Parathyroid adenoma (tissue), 2 donors: ENCODE measurements around the gene PLCB3.

Source experiments
- H2AFZ ChIP-seq: fragments of 300-600 bp; sonication (generic); one replicate; pipeline ENCODE4 v1.7.0; 2017; ENCODE audit warnings: antibody characterized with exemption, mild to moderate bottlenecking
- H3K27ac ChIP-seq: fragments of 300-600 bp; sonication (generic); one replicate; pipeline ENCODE4 v1.7.0; 2017
- H3K27me3 ChIP-seq: fragments of 300-600 bp; sonication (generic); one replicate; pipeline ENCODE4 v1.7.0; 2017; ENCODE audit warnings: low read length; ENCODE audit not compliant: control insufficient read depth, insufficient read depth
- H3K36me3 ChIP-seq: fragments of 300-600 bp; sonication (generic); one replicate; pipeline ENCODE4 v1.7.0; 2017; ENCODE audit warnings: low read length; ENCODE audit not compliant: control insufficient read depth, insufficient read depth
- H3K4me1 ChIP-seq: fragments of 300-600 bp; sonication (generic); one replicate; pipeline ENCODE4 v1.7.0; 2017; ENCODE audit warnings: control low read depth
- H3K4me2 ChIP-seq: fragments of 300-600 bp; sonication (generic); one replicate; pipeline ENCODE4 v1.7.0; 2017; ENCODE audit warnings: low read length
- H3K4me3 ChIP-seq: fragments of 300-600 bp; sonication (generic); one replicate; pipeline ENCODE4 v1.7.0; 2017; ENCODE audit warnings: low read depth, low read length
- H3K79me2 ChIP-seq: fragments of 300-600 bp; sonication (generic); one replicate; pipeline ENCODE4 v1.7.0; 2017; ENCODE audit warnings: control low read depth
- H3K9ac ChIP-seq: fragments of 300-600 bp; sonication (generic); one replicate; pipeline ENCODE4 v1.7.0; 2017; ENCODE audit warnings: mild to moderate bottlenecking
- H3K9me3 ChIP-seq: fragments of 300-600 bp; sonication (generic); one replicate; pipeline ENCODE4 v1.7.0; 2017; ENCODE audit warnings: low read length; ENCODE audit not compliant: control insufficient read depth
- TF ChIP-seq, protein P1 (sequence below): fragments of 300-600 bp; sonication (generic); IDR thresholded peaks from one replicate; pipeline ENCODE4 v1.7.0; 2017; ENCODE audit warnings: antibody characterized with exemption, mild to moderate bottlenecking
- donor health status: primary hyperparathyroidism.

PLCB3 gene

GRCh38 chr11:64231546-64231945 is 19.8 kb upstream of the PLCB3 start:
- Histone ChIP-seq H3K36me3 (no peaks in the 10 kb centered on the region), H3K4me1 (peaks cover 7% of the 10 kb centered on the region), H3K4me3 (no peak overlapping the region), H3K27me3 (no peaks in the 10 kb centered on the region), H3K79me2 (no peaks in the 10 kb centered on the region), H3K27ac (no peak overlapping the region), H3K4me2 (no peak overlapping the region), H3K9me3 (no peaks in the 10 kb centered on the region), H2AFZ (no peak overlapping the region), H3K9ac (no peak overlapping the region)
- TF ChIP-seq, protein P1, sequence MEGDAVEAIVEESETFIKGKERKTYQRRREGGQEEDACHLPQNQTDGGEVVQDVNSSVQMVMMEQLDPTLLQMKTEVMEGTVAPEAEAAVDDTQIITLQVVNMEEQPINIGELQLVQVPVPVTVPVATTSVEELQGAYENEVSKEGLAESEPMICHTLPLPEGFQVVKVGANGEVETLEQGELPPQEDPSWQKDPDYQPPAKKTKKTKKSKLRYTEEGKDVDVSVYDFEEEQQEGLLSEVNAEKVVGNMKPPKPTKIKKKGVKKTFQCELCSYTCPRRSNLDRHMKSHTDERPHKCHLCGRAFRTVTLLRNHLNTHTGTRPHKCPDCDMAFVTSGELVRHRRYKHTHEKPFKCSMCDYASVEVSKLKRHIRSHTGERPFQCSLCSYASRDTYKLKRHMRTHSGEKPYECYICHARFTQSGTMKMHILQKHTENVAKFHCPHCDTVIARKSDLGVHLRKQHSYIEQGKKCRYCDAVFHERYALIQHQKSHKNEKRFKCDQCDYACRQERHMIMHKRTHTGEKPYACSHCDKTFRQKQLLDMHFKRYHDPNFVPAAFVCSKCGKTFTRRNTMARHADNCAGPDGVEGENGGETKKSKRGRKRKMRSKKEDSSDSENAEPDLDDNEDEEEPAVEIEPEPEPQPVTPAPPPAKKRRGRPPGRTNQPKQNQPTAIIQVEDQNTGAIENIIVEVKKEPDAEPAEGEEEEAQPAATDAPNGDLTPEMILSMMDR, result no peak

GRCh38 chr11:64232182-64232966 is 19.0 kb upstream of the PLCB3 start:
- Histone ChIP-seq H2AFZ (no peak overlapping the region), H3K4me3 (no peak overlapping the region), H3K4me1 (peaks cover 1% of the 10 kb centered on the region), H3K9ac (no peak overlapping the region), H3K79me2 (no peaks in the 10 kb centered on the region), H3K4me2 (no peak overlapping the region), H3K27me3 (no peaks in the 10 kb centered on the region), H3K36me3 (no peaks in the 10 kb centered on the region), H3K27ac (no peak overlapping the region), H3K9me3 (no peaks in the 10 kb centered on the region)
- TF ChIP-seq, protein P1, result no peak

GRCh38 chr11:64232967-64233315 is 18.4 kb upstream of the PLCB3 start:
- TF ChIP-seq, protein P1, result no peak
- no peak overlapping the region for H3K4me2 ChIP-seq
- no peaks in the 10 kb centered on the region for H3K9me3 ChIP-seq
- no peak overlapping the region for H2AFZ ChIP-seq
- H3K27ac ChIP-seq, result no peak overlapping the region
- H3K36me3 ChIP-seq, result no peaks in the 10 kb centered on the region
- H3K79me2 ChIP-seq, result no peaks in the 10 kb centered on the region
- no peaks in the 10 kb centered on the region for H3K27me3 ChIP-seq
- no peaks in the 10 kb centered on the region for H3K4me1 ChIP-seq
- no peak overlapping the region for H3K9ac ChIP-seq
- no peak overlapping the region for H3K4me3 ChIP-seq

DNA sequence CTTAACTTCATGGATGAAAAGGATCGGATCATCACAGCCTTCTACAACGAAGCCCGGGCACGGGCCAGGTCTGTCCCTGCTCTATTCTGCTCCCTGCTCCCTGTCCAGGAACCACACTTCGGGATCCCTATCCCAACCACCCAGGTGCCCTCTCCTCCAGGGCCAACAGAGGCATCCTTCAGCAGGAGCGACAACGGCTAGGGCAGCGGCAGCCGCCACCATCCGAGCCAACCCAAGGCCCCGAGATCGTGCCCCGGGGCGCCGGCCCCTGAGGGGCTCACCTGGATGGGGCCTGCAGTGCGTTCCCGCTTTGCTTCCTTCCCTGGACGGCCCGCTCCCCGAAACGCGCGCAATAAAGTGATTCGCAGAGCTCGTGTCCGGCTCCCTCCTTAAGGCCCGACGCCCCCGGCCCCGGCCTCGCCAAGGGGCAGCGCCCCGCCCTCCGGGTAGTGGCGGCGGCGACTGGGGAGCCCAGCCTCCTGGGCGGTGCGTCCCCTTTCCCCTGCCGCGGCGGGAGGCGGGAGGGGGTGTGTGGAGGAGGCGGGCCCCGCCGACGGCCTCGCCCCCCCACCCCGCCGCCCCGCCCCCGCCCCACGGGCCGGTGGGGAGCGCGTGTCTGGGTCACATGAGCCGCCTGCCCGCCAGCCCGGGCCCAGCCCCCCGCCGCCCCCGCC is 17.3 kb upstream of the PLCB3 start, which contains the start of gene VEGFB:
Gene VEGFB, plus strand, starts transcription at position 672 of the 674 bp plus-strand sequence. CDS start 250 bp downstream, outside the sequence.
- Histone ChIP-seq H3K4me3 (peak within 1 kb of the TSS; percentile 57), H2AFZ (peak within 1 kb of the TSS; percentile 56), H3K4me2 (peak within 1 kb of the TSS; percentile 73), H3K79me2 (no peaks in the 10 kb centered on the region), H3K9me3 (no peaks in the 10 kb centered on the region), H3K27me3 (no peaks in the 10 kb centered on the region), H3K27ac (peak within 1 kb of the TSS; percentile 65), H3K4me1 (no peaks in the 10 kb centered on the region), H3K36me3 (no peaks in the 10 kb centered on the region), H3K9ac (peak within 1 kb of the TSS; percentile 19)
- TF ChIP-seq, protein P1, result no peak
